Measurements from ENCODE around the gene TRAPPC6A.

The TRAPPC6A gene

DNA sequence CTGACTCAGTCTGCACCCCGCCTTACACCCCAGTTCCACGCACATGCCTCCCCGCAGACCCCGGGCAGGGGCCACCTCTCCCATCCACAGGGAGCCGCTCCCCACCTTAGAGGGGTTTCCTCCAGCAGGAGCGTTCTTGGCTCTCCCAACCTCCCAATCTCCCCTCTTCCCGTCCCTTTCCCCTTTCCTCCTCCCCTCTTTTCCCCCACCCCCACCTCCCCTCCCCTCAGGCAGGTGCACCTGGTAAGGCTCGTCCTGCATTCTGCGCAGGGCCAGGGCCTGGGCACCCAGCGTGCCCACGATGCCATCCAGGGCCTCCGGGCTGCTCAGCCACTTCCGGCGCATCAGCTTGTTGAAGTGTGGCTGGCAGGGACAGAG is 39.9 kb upstream of the TRAPPC6A start:
- H3K4me3 ChIP-seq (ENCODE audit: low read depth, low read length): no peak overlapping the region
- TF ChIP-seq, protein P1, sequence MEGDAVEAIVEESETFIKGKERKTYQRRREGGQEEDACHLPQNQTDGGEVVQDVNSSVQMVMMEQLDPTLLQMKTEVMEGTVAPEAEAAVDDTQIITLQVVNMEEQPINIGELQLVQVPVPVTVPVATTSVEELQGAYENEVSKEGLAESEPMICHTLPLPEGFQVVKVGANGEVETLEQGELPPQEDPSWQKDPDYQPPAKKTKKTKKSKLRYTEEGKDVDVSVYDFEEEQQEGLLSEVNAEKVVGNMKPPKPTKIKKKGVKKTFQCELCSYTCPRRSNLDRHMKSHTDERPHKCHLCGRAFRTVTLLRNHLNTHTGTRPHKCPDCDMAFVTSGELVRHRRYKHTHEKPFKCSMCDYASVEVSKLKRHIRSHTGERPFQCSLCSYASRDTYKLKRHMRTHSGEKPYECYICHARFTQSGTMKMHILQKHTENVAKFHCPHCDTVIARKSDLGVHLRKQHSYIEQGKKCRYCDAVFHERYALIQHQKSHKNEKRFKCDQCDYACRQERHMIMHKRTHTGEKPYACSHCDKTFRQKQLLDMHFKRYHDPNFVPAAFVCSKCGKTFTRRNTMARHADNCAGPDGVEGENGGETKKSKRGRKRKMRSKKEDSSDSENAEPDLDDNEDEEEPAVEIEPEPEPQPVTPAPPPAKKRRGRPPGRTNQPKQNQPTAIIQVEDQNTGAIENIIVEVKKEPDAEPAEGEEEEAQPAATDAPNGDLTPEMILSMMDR (IDR thresholded peaks at IDR 0.05; ENCODE audit: low read depth, low read length): no peak
- in situ Hi-C loops (cut with HindIII; ENCODE audit: low sequenced_read_pairs): no loop called here
- DNase-seq (ENCODE audit: low read depth, low spot score): no peak

DNA sequence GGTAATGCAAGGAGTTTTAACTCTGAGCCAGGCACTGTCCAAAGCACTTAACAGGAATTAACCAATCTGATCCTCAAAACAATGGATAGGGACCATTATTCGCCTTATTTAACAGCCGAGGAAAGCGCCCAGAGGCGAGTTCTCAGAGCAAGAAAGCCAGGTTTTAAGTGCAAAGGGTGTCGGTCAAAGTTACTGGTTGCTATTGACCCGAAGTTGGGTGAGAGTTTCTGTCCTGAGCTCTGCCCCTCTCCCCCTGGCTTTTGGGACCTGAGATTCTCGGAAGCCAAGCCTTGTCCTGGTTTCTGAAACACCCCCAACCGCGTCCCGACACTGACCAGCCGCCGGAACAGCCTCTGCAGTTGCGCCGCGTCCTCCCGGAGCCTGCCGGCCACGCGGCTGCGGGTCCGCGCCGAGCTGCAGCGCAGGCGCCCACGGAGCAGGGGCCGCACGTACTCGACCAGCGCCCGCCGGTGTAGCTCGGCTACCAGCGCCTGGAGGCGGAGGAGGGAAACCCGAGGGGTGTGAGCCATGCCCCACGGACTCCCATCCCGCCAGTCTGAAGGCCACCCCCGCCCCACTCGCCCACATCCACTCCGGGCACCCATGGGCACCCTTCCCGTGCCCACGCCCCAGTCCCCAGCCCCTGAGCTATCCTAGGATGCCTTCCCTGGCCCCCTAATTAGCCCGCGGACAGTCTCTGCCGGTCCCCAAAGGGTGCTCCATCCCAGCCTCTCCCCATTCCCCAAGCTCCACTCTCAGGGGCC is 39.3 kb upstream of the TRAPPC6A start:
- TF ChIP-seq, protein P1 (IDR thresholded peaks at IDR 0.05; ENCODE audit: low read depth, low read length): no peak
- no peak overlapping the region for H3K4me3 ChIP-seq (ENCODE audit: low read depth, low read length)
- in situ Hi-C loops (cut with HindIII; ENCODE audit: low sequenced_read_pairs): no loop called here
- DNase-seq (ENCODE audit: low read depth, low spot score): no peak

DNA sequence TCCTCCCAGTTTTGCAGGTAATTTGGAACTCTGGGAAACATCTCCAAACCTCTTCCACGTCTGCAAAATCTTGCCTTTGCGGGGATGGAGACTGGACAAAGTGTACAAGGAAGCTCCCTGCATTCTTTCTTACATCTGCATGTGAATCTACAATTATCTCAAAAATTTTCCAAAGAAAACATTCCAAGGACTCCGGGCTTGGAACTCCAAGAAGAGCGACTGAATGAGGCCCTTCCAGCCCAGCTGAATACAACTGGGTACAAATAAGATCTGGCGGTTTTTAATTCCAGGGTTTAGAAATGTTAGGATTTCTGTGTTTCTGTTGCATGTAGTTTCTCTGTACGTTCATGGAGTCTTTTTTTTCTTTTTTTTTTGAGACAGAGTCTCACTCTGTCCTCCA is 38.6 kb upstream of the TRAPPC6A start:
- TF ChIP-seq, protein P1 (IDR thresholded peaks at IDR 0.05; ENCODE audit: low read depth, low read length): no peak
- H3K4me3 ChIP-seq (ENCODE audit: low read depth, low read length): no peak overlapping the region
- DNase-seq (ENCODE audit: low read depth, low spot score): no peak
- in situ Hi-C loops (cut with HindIII; ENCODE audit: low sequenced_read_pairs): no loop called here

DNA sequence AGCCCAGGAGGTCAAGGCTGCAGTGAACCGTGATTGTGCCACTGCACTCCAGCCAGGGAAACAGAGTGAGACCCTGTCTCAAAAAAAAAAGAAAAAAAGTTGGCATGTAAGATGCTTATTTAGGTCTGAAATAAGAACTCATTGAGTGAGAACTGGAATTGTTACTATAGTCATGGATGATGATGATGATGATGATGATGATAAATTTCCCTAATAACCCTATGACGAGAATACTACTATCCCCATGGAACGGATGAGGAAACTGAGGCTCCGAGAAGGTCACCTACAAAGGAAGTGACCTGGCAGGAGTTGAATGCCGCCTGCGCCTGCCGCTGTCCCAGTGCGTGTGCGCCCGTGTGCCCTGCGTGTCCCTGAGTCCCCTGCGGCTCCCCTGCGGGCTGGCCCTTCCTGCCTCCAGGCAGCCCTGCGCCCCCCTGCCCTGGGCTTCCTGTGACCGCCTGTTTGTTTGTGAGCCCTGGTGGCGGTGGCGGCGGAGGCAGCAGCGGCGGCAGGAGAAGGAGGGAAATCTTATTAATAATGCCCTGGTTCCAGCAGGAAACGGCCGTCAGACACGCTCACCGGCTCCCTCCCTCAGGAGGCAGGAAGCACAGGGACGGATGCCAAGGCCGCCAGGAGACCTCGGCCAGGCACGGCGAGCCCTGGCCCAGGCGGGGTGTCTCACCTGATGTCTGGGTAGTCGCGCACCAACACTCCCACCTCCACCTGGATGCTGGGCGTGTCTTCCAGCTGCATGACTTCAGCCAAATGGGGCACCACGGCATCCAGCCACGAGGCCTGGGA is 37.6 kb upstream of the TRAPPC6A start:
- DNase-seq (ENCODE audit: low read depth, low spot score): no peak
- in situ Hi-C loops (cut with HindIII; ENCODE audit: low sequenced_read_pairs): no loop called here
- H3K4me3 ChIP-seq (ENCODE audit: low read depth, low read length): no peak overlapping the region
- TF ChIP-seq, protein P1 (IDR thresholded peaks at IDR 0.05; ENCODE audit: low read depth, low read length): no peak

DNA sequence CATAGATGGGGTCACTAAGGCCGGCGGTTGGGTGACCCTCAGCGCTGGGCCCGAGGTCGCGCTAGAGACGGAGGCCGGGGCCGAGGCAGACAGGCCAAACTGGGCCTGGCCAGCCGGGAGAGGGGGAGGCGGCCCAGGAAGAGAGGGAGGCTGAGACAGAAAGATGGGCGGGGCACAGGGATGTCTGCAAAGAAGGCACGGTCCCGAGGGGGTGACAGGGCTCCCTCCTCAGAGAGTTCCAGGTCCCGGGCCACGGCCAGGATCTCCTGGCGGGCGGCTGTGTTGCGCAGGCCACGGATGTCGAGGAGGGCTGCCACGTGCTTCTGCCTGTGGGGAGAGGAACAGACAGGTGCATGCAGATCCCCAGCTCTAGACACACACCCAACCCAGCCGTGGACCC is 35.0 kb upstream of the TRAPPC6A start:
- DNase-seq (ENCODE audit: low read depth, low spot score): no peak
- TF ChIP-seq, protein P1 (IDR thresholded peaks at IDR 0.05; ENCODE audit: low read depth, low read length): no peak
- in situ Hi-C loops (cut with HindIII; ENCODE audit: low sequenced_read_pairs): no loop called here
- no peak overlapping the region for H3K4me3 ChIP-seq (ENCODE audit: low read depth, low read length)

DNA sequence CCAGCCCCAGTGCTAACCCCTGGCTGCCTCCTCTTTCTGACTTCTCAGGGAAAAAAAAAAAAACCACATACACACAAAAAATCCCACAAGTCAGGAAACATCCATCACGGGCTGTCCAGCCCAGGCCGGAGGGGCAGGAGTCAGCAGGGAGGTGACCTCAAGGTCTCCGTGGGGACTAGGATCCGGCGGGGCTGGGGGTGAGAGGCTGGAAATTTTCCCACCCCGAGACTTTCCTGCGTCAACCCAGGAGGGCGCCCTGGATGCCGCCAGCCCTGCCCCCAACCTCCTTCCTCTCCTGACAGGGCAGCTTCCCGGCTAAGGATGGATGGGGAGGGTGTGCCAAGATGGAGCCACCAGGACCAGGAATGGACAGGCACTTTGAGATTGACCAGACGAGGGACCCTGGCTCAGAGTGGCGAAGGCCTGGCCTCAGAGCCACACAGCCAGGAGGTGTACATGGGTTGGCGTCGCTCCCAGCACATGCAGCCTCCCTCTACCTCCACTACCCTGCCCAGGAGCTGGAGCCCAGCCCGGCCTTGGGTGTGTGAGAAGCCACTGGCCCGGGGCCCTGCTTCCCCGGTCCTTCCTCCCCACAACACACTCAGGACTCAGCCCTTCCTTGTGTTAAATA is 33.8 kb upstream of the TRAPPC6A start:
- in situ Hi-C loops (cut with HindIII; ENCODE audit: low sequenced_read_pairs): no loop called here
- no peak overlapping the region for H3K4me3 ChIP-seq (ENCODE audit: low read depth, low read length)
- TF ChIP-seq, protein P1 (IDR thresholded peaks at IDR 0.05; ENCODE audit: low read depth, low read length): no peak
- DNase-seq (ENCODE audit: low read depth, low spot score): no peak

Data from astrocyte of the spinal cord (primary cell).